GM12891 (cell line): Measurements from ENCODE around the gene PANX2.

ENCODE experiments used
- DNase-seq: peaks from one replicate; pipeline ENCODE4 v3.0.0; 2011; ENCODE audit warnings: low spot score; ENCODE audit not compliant: insufficient read length
- FAIRE-seq: peaks from 2 replicates; lab custom pipeline; 2011; peaks lifted over from hg19 to GRCh38; lab: Jason Lieb, UNC
- PAX5 ChIP-seq: IDR thresholded peaks from 2 replicates; pipeline ENCODE4 v1.6.1; 2011; ENCODE audit warnings: low read length, moderate library complexity, mild to moderate bottlenecking; ENCODE audit not compliant: insufficient read depth, severe bottlenecking
- POLR2A ChIP-seq: IDR thresholded peaks from 2 replicates; pipeline ENCODE4 v1.6.1; 2011; ENCODE audit warnings: low read depth, low read length, control low read depth
- POLR2AphosphoS5 ChIP-seq: IDR thresholded peaks from 2 replicates; pipeline ENCODE4 v1.6.1; 2011; ENCODE audit warnings: low read depth, low read length, control low read depth
- POU2F2 ChIP-seq: IDR thresholded peaks from 2 replicates; pipeline ENCODE4 v1.6.1; 2011; ENCODE audit warnings: low read depth, mild to moderate bottlenecking, control low read depth, low read length, moderate library complexity
- SPI1 ChIP-seq: IDR thresholded peaks from 2 replicates; pipeline ENCODE4 v1.6.1; 2011; ENCODE audit warnings: low read depth, low read length, control low read depth
- TAF1 ChIP-seq: IDR thresholded peaks from 2 replicates; pipeline ENCODE4 v1.6.1; 2011; ENCODE audit warnings: low read depth, low read length, control low read depth

PANX2 gene

GRCh38 chr22:50221410-50222300 lies 51.1 kb downstream of the PANX2 start:
- DNase-seq (no peak), FAIRE-seq (no peak)
- TF ChIP-seq POLR2A = no peak
- TF ChIP-seq PAX5 = no peak
- no peak for TF ChIP-seq SPI1
- TF ChIP-seq TAF1 = no peak
- TF ChIP-seq POU2F2 = no peak
- TF ChIP-seq POLR2AphosphoS5 = no peak

DNA sequence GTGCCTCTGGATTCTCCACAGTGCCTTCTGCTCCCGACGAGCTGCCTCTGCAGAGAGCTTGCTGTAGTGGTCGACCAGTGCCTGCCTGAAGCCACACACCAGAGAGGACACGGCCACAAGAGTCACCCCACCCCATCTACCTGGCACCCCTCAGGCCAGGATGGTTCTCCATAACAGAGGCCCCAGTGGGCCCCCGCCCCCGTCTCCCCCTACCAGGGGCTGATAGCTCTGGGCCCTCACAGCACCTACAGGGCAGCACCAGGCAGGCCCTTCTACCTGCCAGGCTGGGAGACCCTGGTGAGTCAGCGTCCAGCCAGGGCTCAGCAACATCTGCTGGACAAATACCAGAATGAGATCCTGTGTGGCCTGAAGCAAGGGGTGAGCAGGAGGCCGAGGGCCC lies 52.0 kb downstream of the PANX2 start:
- no peak for TF ChIP-seq POLR2A
- TF ChIP-seq SPI1 = no peak
- no peak for TF ChIP-seq POLR2AphosphoS5
- TF ChIP-seq TAF1 = no peak
- TF ChIP-seq PAX5 = no peak
- TF ChIP-seq POU2F2 = no peak
- DNase-seq = no peak
- no peak for FAIRE-seq

DNA sequence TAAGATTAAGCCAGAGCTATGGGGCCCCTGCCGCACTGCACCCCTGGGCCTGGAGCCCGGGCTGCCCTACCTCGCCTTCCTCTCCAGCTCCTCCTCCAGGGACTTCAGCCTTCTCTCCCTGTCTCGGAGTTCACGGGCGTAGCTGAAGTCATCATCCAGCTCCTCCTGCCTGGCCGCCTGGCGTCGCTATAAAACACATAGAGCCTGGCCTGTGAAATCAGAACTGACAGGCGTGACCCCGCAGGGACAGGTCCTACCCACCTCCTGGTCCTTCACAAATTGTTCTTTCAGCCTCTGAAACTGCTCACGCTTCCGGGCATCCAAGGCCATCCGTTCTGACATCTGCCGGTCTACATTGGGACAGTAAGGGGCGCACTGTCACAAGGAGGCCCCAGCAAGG lies 53.5 kb downstream of the PANX2 start:
- DNase-seq = no peak
- no peak for FAIRE-seq
- TF ChIP-seq POU2F2 = no peak
- TF ChIP-seq PAX5 = no peak
- no peak for TF ChIP-seq POLR2A
- no peak for TF ChIP-seq SPI1

DNA sequence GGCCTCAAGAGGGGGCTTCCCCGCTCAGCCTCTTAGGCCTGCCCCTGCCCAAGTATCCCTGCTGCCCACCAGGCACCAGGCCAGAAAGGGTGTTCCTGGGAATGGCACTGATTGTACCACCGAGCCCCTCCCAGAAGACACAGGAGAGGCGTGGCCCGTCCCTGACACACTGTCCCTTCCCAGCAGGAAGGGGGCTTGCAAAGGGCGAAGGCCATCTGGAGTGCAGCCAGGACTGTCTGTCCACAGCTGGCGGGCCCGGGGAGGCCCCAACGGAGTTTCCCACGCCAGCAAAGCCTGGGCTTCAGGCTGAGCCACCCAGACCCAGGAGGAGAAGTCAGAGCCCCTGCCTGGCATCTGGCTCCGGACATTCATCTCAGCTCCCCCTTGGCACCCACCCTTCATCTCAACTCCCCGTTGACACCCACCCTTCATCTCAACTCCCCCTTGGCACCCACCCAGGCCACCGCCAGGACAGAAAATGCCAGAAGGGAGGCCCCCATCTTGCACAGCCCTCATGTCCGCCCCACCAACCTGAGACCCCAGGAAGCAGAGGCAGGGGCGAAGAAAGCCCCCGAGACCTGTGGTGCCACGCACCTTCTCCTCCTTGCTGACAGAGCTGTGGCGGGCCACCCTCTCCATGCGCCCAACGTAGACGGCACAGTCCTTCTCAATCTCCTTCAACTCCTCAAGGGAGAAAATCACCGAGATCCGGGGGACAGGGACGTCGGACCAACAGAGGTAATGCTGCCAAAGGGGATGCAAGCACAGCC lies 54.9 kb downstream of the PANX2 start:
- TF ChIP-seq PAX5 (no peak), TAF1 (no peak), POLR2A (no peak), POLR2AphosphoS5 (no peak), POU2F2 (no peak), SPI1 (no peak)
- DNase-seq = no peak
- no peak for FAIRE-seq

DNA sequence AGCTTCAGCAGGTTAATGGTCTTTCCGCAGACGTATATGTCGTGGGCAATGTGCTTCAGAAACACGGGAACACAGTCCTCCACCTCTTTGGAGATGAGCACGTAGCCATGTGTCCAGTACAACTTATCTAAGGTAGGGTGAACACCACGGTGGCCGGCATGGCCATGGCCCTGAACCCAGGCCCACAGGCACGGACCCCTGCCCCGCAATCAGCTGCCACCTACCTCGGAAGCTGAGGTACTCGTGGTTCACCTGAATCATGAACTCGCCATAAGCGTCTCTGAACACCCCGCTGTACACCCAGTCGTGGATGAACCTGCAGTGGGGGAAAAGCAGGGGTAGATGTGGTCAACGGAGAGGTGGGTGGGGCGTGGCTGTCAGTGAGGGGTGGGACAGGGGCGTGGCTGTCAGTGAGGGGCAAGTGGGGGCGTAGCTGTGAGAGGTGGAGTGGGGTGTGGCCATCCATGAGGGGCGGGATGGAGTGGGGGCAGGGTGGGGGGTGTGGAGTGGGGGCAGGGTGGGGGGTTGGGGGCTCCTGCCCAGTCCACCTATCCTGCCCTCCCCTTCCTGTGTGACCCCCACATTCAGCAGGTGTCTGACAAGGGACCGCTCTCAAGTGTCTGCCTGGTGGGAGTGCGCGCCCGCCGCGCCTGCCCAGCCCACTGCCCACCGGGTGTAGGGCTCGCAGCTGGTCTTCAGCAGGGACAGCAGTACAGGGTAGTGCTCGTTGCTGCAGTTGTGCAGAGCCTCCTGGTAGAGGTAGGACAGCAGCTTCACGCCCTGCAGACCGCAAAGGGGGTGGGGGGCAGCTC lies 55.7 kb downstream of the PANX2 start:
- DNase-seq (no peak), FAIRE-seq (no peak)
- no peak for TF ChIP-seq POLR2A
- no peak for TF ChIP-seq PAX5
- no peak for TF ChIP-seq POLR2AphosphoS5
- TF ChIP-seq POU2F2 = no peak
- TF ChIP-seq SPI1 = no peak
- no peak for TF ChIP-seq TAF1

DNA sequence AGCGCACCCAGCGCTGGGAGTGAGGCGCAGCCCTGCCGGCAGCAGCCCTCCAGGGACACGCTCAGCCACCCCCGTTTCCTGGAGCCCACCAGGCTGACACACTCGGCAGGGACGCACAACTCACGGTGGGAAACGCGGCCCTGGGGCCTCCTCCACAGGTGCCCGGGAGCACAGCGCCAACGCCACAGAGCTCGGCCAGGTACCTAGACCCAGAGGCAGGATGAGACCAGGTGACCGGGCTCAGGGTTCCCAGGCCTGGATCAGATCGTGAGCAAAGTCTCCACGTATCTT lies 56.3 kb downstream of the PANX2 start:
- no peak for DNase-seq
- no peak for FAIRE-seq
- TF ChIP-seq TAF1 = no peak
- no peak for TF ChIP-seq SPI1
- no peak for TF ChIP-seq POU2F2
- no peak for TF ChIP-seq PAX5
- no peak for TF ChIP-seq POLR2A

DNA sequence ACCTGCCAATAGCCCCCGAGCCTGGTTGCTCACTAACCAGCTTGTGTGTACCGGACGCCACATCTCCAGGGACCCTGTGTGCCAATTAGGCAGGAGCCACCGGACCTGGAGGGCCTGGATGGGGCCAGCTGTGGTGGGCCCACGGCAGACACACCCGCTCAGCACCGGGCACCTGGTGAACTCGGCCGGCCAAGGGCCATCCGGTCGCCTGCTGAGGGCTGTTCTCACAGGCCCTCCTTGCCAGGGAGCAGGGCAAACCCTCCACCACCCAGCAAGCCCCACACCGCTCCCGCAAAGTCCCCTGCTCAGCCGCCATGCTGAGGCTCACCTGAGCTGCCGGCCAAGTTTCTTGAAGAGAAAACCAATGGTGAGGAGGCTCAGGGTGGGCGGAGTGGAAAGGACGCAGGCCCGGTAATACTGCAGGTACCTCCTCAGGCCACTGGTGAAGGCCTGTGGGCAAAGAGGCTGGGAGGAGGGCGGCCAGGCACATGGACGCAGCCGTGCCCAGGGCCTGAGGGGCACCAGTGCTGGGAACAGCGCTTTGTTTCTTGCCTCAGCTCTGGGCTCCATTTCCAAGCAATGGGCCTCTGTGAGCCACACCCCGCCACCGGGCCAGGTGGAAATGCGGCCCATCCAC lies 57.2 kb downstream of the PANX2 start:
- no peak for FAIRE-seq
- no peak for DNase-seq
- no peak for TF ChIP-seq TAF1
- TF ChIP-seq POLR2AphosphoS5 = no peak
- no peak for TF ChIP-seq POU2F2
- no peak for TF ChIP-seq POLR2A

- TF ChIP-seq SPI1 = no peak
- TF ChIP-seq TAF1 = no peak
- TF ChIP-seq POLR2AphosphoS5 = no peak
- no peak for TF ChIP-seq POLR2A
- no peak for TF ChIP-seq PAX5
- no peak for TF ChIP-seq POU2F2
These were observed 57.8 kb downstream of the PANX2 start for GRCh38 chr22:50228366-50228765.

GRCh38 chr22:50229370-50229769 lies 58.8 kb downstream of the PANX2 start:
- FAIRE-seq (no peak), DNase-seq (no peak)
- TF ChIP-seq POLR2AphosphoS5 (no peak), TAF1 (no peak), SPI1 (no peak), PAX5 (no peak), POU2F2 (no peak), POLR2A (no peak)

More at GRCh38 chr22:50228366-50228765, 57.8 kb downstream of the PANX2 start:
- no peak for DNase-seq
- FAIRE-seq = no peak
